Stimulated activated CD8-positive, alpha-beta memory T cell treated with anti-CD3 and anti-CD28 coated beads, Interleukin-4, amount 100 ng/mL, for 4 hours (primary cell): ENCODE data around the gene VTCN1.
"Not testable (repeated sequence)": the region's sequence is repeated elsewhere in the genome, so short reads cannot be mapped to it uniquely, and the experiment has no call there.

ENCODE experiments used
- DNase-seq, 2 donors: peaks; one replicate each; pipeline ENCODE4 v3.0.0-alpha.2; 2020; ENCODE audit warnings: low read depth in 2 of 2, low spot score in 1 of 2

Gene VTCN1, protein sequence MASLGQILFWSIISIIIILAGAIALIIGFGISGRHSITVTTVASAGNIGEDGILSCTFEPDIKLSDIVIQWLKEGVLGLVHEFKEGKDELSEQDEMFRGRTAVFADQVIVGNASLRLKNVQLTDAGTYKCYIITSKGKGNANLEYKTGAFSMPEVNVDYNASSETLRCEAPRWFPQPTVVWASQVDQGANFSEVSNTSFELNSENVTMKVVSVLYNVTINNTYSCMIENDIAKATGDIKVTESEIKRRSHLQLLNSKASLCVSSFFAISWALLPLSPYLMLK

DNA sequence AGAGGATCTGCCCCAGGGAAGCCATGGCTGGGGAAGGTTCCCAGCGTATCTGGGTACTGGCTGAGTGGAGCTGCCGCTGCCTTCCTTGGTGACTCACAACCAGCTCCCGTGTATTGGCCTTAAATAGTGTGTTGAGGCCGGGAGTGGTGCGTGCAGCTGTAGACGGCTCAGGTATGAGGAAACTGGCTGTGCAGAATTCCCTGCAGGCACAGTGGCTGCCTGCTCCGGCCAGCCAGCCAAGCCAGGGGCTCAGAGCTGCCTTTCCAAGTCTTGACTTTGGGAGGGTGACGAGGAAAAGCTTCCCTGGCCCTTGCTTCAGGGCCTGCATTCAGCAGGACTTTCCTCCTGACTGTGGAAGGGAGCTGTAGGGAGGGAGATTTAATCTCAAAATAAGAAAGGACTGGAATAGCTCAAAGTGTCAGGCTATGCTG lies at the start of gene VTCN1:
TSS of gene VTCN1 (minus strand) at position 97 of the 431 bp plus-strand sequence. CDS start at position 25, 72 bp downstream.
- DNase-seq: no peak

DNA sequence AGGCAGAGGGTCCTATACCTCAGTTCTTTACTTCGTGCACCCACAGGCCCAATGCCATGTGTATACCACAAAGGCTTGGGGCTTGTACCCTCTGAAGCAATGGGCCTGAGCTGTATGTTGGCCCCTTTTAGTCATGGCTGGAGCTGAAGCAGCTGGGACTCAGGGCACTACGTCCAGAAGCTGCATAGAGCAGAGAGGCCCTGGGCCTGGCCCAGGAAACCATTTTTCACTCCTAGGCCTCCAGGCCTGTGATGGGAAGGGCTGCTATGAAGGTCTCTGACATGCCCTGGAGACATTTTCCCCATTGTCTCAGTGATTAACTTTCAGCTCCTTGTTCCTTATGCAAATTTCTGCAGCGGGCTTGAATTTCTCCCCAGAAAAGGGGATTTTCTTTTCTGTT lies 48.1 kb upstream of the VTCN1 start:
- no peak for DNase-seq

DNA sequence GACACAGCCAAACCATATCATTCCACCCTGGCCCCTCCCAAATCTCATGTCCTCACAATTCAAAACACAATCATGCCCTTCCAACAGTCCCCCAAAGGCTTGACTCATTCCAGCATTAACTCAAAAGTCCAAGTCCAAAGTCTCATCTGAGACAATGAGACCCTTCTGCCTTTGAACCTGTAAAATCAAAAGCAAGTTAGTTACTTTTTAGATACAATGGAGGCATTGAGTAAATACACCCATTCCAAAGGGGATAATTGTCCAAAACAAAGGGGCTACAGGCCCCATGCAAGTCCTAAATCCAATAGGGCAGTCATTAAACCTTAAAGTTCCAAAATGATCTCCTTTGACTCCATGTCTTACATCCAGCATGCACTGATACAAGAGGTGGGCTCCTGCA lies 47.3 kb upstream of the VTCN1 start:
- not testable (repeated sequence) for DNase-seq

DNA sequence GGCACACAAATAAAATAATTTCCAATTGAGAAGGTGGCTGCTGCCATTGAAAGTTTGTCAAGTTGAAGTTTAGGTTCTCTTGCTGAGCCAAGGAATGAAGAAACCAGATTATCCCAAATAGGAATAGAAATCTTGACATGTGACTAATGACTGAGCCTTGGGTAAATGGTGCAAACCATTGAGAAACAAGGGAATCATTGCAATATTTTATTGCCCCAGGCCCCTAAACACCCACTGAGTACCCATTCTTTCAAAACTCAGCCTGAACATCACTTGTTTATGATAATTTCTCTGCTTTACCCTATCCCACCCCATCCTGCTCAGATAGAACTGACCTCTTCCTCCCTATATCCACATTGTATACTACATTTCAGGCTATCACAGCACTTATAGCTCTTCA lies 46.6 kb upstream of the VTCN1 start:
- DNase-seq: no peak

DNA sequence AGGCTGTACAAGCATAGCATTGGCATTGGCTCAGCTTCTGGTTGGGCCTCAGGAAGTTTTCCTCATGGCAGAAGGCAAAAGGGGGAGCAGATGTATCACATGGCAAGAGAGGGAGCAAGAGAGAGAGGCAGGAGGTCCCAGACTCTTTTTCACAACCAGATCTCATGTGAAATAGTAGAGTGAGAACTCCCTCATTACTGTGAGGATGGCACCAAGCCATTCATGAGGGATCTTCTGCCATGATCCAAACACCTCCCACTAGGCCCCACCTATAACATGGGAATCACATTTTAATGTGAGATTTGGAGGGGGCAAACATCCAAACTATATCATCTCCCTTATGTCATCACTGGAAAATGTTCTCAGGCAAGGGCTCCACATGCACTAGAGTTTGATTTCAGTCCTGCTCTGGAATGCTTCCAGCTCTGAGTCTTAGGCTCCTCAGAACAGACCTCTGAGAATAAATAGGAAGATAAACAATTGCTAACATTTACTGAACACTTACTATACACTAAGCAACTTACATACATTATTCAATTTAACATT lies 39.4 kb upstream of the VTCN1 start:
- no peak for DNase-seq

DNA sequence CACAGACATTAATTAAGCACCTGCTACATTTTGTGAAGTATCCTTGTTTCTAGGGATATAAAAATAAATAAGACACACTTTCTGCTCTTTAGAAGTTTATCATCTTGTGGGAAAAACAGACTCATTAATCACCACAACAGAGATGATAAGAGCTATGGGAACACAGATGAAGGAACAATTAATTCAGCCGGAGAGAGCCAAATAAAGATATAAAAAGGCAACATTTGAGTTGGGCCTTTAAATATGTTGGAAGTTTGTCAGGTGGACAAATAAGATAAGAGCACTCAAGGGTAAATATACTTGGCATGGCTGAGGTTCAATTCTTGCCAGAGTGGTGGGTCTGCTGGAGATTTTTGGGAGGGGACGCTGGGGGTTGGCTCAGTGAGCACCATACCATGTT lies 34.2 kb upstream of the VTCN1 start:
- DNase-seq: no peak

DNA sequence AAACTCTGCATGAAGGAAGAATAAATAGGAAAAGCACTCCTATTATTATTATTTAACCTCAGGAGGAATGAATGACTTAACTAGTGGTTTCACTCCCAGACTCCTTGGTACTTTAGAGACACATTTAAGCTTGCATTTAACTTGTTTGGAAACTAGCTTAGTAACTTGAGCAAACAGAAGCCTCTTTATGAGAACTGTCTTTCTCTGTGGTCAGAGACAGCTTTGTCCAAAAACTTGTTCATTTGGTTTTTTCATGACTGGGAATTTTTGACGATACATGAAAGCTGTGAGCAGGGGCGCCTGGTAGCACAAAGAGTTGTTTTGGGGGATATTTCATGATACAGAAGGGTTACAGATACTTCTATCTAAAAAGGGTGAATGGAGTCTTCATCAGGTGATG lies 33.6 kb upstream of the VTCN1 start:
- no peak for DNase-seq

DNA sequence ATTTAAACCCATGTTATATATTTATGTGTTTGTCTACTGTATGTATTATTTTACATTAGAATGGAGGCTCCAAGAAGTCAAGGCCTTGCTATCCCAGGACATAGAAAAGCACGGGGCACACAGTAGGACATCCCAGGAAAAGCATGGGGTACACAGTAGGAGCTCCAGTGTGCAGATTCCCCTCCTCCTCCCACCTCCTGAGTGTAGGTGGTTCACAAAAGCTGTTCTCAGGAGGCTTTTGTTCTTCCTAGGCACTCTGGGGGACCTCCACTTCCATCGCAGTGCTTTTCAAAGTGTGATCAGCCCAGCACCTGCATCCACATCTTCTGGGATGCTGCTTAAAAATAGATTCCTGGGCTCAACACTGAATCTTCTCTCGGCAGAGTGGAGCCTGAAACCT lies 30.8 kb upstream of the VTCN1 start:
- DNase-seq: no peak

DNA sequence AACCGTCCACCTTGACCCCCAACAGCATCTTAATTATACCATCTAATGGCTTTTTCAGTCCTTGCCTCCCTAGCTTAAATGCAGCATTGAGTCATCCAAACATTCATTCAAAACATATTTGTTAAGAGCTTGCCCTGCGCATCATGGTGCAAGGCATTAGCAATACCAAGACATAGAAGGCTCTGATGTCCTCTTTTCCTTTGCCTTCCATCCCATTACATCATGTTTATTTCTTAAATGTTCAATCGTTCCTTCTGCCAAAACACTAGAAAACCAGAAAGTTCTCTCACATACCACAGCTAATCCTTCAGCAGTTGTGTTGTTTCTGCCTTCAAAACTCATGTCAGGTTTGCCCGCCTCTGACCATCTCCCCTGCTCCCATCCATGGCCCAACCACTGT lies 29.8 kb upstream of the VTCN1 start:
- no peak for DNase-seq

DNA sequence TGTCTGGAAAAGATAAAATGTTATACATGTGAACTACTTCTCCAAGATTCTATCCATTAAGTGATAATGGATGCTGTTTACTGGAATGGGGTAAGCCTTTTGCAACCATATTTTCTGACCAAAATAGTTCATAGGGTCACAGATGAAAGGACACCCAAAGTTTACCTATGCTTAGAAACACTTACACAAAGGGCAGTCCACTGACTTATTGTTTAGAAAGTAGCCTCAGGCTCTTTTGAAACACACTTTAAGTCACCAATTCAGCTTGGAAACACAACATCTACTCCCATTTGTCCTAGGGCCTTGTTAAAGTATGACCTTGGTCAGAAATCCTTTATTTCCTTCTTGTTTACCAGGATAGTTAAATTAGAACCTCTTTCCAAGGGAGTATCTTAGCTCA lies 28.7 kb upstream of the VTCN1 start:
- DNase-seq: no peak

DNA sequence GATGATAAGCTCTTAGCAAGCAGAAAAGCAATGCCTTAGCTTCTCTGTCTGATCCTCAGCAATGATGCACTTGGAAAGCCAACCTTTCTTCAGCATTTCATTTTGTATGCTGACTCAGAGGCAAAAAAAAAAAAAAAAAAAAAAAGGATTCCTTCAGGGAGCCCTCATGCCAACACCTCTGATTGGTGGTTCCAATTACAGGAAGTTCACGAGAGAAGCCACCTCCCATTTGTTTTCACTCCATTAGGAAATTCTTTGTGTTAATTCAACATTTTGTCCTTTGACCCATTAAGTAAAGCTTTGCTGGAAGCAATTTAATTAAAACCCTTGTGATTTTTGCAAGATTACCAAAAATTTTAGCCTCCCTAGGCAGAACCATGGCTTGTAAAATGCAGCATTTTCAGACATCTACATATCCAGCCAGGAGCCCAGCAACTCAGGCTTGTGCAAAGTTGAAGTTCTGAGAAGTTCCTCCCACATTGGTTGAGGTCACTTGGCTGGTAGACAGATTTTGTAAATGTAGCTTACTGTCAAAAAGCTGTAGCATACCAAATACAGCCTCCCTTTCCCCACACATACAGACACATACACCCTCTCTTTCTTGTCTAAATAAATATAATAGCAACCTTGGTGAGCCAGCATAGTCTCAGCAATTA lies 27.1 kb upstream of the VTCN1 start:
- no peak for DNase-seq

DNA sequence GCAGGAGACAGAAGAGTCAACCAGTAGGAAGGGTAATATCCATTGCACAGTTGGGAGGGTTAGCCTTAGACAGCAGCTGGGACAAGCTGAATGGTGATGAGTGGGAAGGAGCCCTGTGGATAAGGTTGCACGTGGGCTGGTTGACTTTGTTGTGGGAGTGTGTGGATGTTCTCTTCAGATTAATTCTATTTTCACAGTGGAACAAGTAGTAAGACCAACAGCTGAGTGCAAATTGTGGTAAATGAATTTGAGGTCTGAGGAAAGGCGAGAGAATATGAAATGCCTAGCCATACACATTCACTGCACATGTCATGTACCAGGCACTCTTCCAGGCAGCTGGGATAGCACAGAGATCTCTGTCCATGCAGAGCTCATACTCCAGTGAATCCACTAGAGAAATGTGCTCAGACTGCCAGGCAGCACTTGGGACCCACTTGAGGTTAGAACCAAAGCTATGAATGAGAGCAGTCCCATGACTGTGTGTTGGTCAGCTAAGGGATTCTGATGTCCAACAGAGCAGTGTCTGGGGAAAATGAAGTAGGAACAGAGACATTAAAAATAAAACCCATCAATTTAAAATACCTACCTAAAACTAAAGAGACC lies 25.2 kb upstream of the VTCN1 start:
- no peak for DNase-seq

DNA sequence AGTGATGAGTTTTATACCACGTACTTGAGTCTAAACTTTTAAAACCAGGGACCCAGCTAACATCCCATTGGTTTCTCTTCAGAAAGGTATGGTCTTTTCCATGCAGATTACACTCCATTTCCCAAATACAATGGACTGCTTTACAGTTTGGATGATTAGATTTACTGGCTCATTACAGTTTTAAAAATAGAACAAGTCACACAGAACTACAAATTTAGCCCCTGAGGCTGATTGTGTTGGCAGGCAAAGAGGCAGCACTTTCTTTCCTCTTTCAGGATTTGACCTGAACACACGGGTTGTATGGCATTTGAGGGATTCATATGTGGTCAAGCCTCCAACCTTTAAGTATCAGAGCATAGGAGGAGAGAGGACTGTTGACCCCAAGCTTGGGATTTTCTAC lies 21.8 kb upstream of the VTCN1 start:
- no peak for DNase-seq

DNA sequence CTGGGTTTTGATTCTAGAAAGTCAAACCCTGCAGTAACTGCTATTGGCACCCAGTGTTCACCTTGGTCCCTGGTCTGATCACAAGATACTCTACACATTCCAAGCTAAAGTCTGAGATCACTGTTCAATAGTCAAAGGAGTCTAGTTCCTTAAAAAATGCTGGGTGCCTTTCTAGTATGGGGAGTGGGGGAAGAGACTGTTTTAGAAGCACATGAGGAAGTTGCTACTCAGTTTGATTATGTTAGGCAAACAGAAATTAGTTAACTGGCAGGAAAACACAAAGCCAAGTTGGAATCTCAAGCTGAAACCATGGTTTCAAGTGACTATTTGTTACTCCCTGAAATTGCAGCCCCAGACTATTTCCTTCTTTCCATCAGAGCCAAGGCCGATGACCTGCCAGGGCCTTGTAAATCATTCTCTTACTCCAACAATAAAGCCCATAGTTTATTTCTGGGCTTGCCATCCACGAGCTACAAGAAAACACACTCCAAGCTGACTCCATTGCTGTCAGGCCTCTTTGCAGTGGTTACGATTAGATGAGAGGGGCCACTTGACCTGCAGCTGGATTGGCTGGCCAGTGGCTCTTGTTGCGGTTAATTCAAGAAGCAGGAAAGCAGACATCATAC lies 21.1 kb upstream of the VTCN1 start:
- no peak for DNase-seq

DNA sequence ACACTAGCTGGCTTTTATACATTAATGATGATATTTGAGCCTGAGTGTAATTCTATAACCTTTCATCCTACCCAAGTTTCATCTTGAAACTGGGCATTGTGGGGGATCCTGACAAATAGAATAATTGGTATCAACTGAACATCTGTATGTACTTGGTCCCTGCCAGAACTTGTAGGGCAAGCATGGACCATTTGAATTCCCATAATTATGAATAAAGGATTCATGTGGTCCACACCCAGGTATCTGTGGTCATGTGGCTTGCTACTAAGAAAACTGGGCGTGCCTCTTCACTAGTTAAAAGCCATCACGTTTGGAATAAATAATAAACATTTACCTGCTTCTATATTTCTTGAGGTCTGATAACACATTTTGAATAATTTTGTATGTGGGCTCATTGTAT lies 20.6 kb upstream of the VTCN1 start:
- no peak for DNase-seq

DNA sequence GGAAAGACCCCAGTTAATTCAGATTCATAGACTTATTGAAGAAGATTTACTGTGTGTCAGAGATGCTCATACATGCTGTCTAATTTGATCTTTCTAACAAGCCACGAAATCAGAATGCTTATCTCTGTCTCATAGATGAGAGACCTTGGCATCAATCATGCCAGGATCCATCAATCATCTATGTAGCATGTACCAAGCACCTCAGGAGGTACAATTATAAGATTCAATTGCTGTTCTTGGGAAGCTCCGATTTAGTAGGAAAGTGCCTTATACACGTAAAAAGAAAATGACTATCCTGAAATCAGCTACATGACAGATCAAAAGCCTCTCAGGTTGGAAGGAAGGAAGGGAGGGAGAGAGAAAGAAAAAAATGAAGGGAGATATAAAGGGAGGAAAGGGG lies 18.5 kb upstream of the VTCN1 start:
- DNase-seq: no peak

DNA sequence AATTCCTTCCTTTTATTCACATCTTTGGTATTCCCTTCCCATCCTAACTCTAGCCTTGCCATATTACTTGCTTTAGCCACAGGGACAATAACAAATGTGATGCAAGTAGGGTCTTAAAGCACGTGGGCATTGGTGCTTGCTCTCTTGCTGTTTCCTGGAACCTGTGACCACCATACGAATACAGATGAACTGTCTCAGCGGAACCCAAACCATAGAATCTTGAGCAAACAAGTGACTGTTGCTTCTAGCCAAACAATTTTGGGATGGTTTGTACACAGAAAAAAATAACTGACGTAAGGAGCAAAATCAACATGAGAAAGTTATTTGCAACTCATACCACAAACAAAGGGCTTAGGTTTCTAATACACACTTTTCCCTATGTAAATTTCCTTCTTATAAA lies 15.2 kb upstream of the VTCN1 start:
- no peak for DNase-seq

DNA sequence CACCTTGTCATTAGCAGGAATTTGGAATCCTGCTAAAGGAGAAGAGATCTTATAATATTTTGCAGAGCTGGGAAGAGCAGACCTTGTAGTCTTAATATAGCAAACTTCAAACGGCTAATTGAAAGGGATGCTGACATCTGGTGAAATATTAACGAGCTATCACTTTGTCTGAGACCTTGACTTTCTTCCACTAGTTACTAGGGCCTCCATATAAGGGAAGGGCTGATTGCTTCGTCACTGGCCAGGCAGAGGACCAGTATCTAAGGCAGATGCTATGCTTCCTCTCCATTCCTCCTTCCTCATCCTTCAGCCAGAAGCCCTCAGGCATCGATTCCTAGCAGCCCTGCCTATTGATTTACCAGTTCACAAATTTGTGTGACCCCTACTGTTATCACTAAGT lies 6.0 kb upstream of the VTCN1 start:
- DNase-seq: no peak

DNA sequence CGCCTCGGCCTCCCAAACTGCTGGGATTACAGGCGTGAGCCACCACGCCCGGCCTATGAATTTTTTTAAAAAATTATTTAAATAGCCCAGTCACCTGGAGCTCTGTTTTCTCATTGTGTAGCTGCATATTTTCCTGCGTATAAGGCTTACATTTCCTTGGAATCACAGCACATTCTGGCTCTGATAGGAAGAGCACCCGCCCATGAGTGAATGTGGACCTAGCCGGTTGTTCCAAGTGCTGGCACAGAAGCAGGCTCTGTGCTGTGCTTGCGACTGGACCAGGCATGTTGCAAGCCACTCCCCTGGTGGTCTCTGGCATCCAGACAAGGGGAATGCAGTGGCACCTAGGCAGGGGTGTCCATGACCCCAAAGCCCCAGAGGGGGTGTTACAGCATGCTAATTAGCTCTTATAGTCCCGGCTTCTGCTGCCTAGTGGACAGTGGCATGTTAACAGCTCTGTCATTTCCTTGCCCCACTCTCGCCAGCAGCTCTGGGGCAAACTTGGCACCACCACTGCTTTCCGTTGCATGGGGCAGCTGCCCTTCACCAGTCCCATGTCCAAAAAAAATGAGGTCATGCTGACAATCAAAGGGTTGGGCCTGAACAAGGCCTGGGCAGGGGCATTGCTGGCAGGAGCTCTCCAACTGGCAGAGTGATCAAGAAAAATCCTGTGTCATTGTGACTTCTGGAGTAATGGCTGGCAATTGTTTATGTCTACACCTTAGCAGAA lies 5.2 kb upstream of the VTCN1 start:
- DNase-seq: no peak

DNA sequence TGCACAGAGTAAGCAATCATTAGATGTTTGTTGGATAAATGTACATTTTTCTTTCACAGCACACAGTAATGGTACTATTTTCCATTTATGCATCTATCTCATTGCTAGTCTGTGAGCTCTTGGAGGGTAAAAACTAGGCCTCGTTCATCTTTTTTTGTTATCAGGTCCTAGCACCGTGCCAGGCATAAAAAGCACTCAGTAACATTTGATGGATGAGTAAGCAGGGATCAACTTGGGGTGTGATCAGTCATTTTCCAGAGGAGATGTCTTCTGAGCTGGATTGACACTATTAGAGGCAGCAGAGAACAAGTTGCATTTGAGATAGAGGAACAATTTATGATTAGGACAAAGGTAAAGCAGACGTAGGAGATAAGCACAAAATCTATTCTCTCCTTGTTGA lies 4.3 kb upstream of the VTCN1 start:
- DNase-seq: no peak

DNA sequence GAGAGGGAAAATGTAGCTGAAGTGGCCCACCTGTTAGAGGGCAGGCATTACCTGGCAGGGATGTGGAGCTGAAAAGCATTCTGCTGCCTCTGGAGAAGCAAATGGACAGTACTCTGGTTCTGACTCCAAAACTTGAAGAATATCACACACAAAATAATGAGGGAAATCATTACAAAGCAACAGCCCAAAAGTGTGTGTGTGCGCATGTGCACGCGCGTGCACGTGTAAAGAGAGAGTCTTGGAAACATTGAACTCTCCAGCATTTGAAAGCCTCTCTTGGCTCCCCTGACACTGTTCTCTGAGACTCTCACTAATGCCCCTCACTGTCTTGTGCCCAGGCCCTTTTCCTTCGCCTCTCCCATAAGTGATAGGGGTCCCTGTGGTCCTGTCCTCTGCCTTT lies 2.3 kb upstream of the VTCN1 start:
- no peak for DNase-seq
